WTC11 (cell line): ENCODE results near the gene TRPC4AP. TPM values are rescaled to one million over a fixed set of nuclear protein-coding genes. Genes with fewer than 3 reads are reported as not detected.

Experiments used
- ATAC-seq: fragments of 200-7000 bp; cut with Tn5 transposase; 2 replicates; pipeline ENCODE4 v1.10.0; 2021; ENCODE audit warnings: mild to moderate bottlenecking, moderate library complexity
- CTCF ChIA-PET: fragments of 300-600 bp; sonication (Branson Sonifier 250); formaldehyde crosslinking; loops from one replicate; lab custom pipeline; 2021; ENCODE audit warnings: antibody characterized with exemption; lab: Charles Lee
- POLR2A ChIA-PET: fragments of 350-600 bp; sonication (Branson Sonifier 250); formaldehyde crosslinking; loops from one replicate; lab custom pipeline; 2021; ENCODE audit warnings: antibody characterized with exemption; lab: Charles Lee
- DNase-seq: peaks from one replicate; pipeline ENCODE4 v3.0.0; 2021; ENCODE audit warnings: low spot score
- H3K27ac Mint-ChIP-seq: 2 replicates; pipeline ENCODE4 v1.8.0; 2021; ENCODE audit warnings: mixed read lengths
- H3K27me3 Mint-ChIP-seq: 2 replicates; pipeline ENCODE4 v1.8.0; 2021; ENCODE audit warnings: low read depth, mild to moderate bottlenecking, moderate library complexity, mixed read lengths
- H3K36me3 Mint-ChIP-seq: 2 replicates; pipeline ENCODE4 v1.8.0; 2021; ENCODE audit warnings: mixed read lengths
- H3K4me1 Mint-ChIP-seq: 2 replicates; pipeline ENCODE4 v1.8.0; 2022; ENCODE audit warnings: mixed read lengths
- H3K4me3 Mint-ChIP-seq: 2 replicates; pipeline ENCODE4 v1.8.0; 2021; ENCODE audit warnings: mild to moderate bottlenecking, moderate library complexity, mixed read lengths
- H3K9me3 Mint-ChIP-seq: 2 replicates; pipeline ENCODE4 v1.8.0; 2021; ENCODE audit warnings: mixed read lengths
- ATF1 ChIP-seq: sonication (generic); formaldehyde crosslinking; IDR thresholded peaks from 2 replicates; pipeline ENCODE4 v1.8.1; 2023; ENCODE audit warnings: mild to moderate bottlenecking, moderate library complexity, missing genetic modification reagents
- CREM ChIP-seq: sonication (generic); formaldehyde crosslinking; IDR thresholded peaks from 2 replicates; pipeline ENCODE4 v1.8.1; 2022; ENCODE audit warnings: mild to moderate bottlenecking, missing genetic modification reagents, moderate library complexity
- ELF4 ChIP-seq: sonication (generic); formaldehyde crosslinking; IDR thresholded peaks from 2 replicates; pipeline ENCODE4 v1.8.1; 2022; ENCODE audit warnings: low read depth, mild to moderate bottlenecking, moderate library complexity, missing genetic modification reagents
- FOXJ3 ChIP-seq: sonication (generic); formaldehyde crosslinking; IDR thresholded peaks from 2 replicates; pipeline ENCODE4 v1.9.0; 2021; ENCODE audit warnings: missing genetic modification reagents, mild to moderate bottlenecking, borderline replicate concordance
- FOXK1 ChIP-seq: sonication (generic); formaldehyde crosslinking; IDR thresholded peaks from 2 replicates; pipeline ENCODE4 v1.8.0; 2022; ENCODE audit warnings: mild to moderate bottlenecking, moderate library complexity, missing genetic modification reagents
- GTF2I ChIP-seq: fragments of 250-450 bp; sonication (Bioruptor Pico); conservative IDR thresholded peaks from 2 replicates; pipeline ENCODE4 v1.4.0; 2021; ENCODE audit warnings: mild to moderate bottlenecking
- NFATC4 ChIP-seq: fragments of 250-450 bp; sonication (Bioruptor Pico); IDR thresholded peaks from 2 replicates; pipeline ENCODE4 v1.9.0; 2021; ENCODE audit warnings: mild to moderate bottlenecking
- NR2C2 ChIP-seq: sonication (generic); formaldehyde crosslinking; IDR thresholded peaks from 2 replicates; pipeline ENCODE4 v1.8.0; 2022; ENCODE audit warnings: mild to moderate bottlenecking, missing genetic modification reagents
- TEAD4 ChIP-seq: sonication (generic); formaldehyde crosslinking; IDR thresholded peaks from 2 replicates; pipeline ENCODE4 v1.8.0; 2022; ENCODE audit warnings: mild to moderate bottlenecking, missing genetic modification reagents
- ZMAT4 ChIP-seq: fragments of 250-450 bp; sonication (Bioruptor Pico); IDR thresholded peaks from 2 replicates; pipeline ENCODE4 v1.9.0; 2021; ENCODE audit warnings: mild to moderate bottlenecking
- ZNF232 ChIP-seq: sonication (generic); formaldehyde crosslinking; IDR thresholded peaks from 2 replicates; pipeline ENCODE4 v1.8.0; 2022; ENCODE audit warnings: mild to moderate bottlenecking, missing genetic modification reagents
- ZNF317 ChIP-seq: sonication (generic); formaldehyde crosslinking; IDR thresholded peaks from 2 replicates; pipeline ENCODE4 v1.8.1; 2023; ENCODE audit warnings: low read depth, mild to moderate bottlenecking, moderate library complexity, missing genetic modification reagents, borderline replicate concordance
- ZNF396 ChIP-seq: fragments of 250-450 bp; sonication (Bioruptor Pico); IDR thresholded peaks from 2 replicates; pipeline ENCODE4 v1.8.0; 2021; ENCODE audit warnings: mild to moderate bottlenecking, moderate library complexity, borderline replicate concordance
- ZNF671 ChIP-seq: fragments of 250-450 bp; sonication (Bioruptor Pico); IDR thresholded peaks from 2 replicates; pipeline ENCODE4 v1.8.0; 2021; ENCODE audit warnings: mild to moderate bottlenecking
- ZSCAN18 ChIP-seq: fragments of 250-450 bp; sonication (Bioruptor Pico); IDR thresholded peaks from 2 replicates; pipeline ENCODE4 v2.1.2; 2022; ENCODE audit warnings: mild to moderate bottlenecking, moderate library complexity
- total RNA-seq: library from RNA; stranded (reverse); gene quantifications from 3 replicates; pipeline ENCODE4 v1.2.3, GENCODE V29; 2021
- TF ChIP-seq, protein P1 (sequence below): fragments of 250-450 bp; sonication (Bioruptor Pico); IDR thresholded peaks from 2 replicates; pipeline ENCODE4 v1.9.0; 2021; ENCODE audit warnings: mild to moderate bottlenecking, borderline replicate concordance
- TF ChIP-seq, protein P2 (sequence below): fragments of 200-600 bp; IDR thresholded peaks from 2 replicates; pipeline ENCODE4 v1.8.0; 2022; ENCODE audit warnings: antibody characterized with exemption
- TF ChIP-seq, protein P3 (sequence below): sonication (generic); formaldehyde crosslinking; IDR thresholded peaks from 2 replicates; pipeline ENCODE4 v1.8.0; 2023; ENCODE audit warnings: missing genetic modification reagents
- TF ChIP-seq, protein P4 (sequence below): sonication (generic); formaldehyde crosslinking; IDR thresholded peaks from 2 replicates; pipeline ENCODE4 v1.8.0; 2023; ENCODE audit warnings: mild to moderate bottlenecking, missing genetic modification reagents
- TF ChIP-seq, protein P5 (sequence below): sonication (generic); formaldehyde crosslinking; conservative IDR thresholded peaks from 2 replicates; pipeline ENCODE4 v1.8.1; 2022; ENCODE audit warnings: mild to moderate bottlenecking, missing genetic modification reagents

Gene TRPC4AP
- total RNA-seq, 1 experiment from 2014 or later = 73.8 TPM

- ChIA-PET CTCF (interaction anchor here (1.0 to 3.3 kb wide), 2 partner anchors 30 to 192 kb away, joined by 4 to 19 read pairs; no protein-coding TSS in a partner anchor), POLR2A (no interaction called here)
- Mint-ChIP-seq H3K4me1 (peaks cover 23% of the 10 kb centered on the region), H3K27ac (peak overlapping the region; percentile 35; the same call in 1 of the 2 replicates), H3K27me3 (no peaks in the 10 kb centered on the region), H3K9me3 (no peaks in the 10 kb centered on the region), H3K36me3 (peaks cover 6% of the 10 kb centered on the region; the same call in 1 of the 2 replicates), H3K4me3 (no peak overlapping the region)
- TF ChIP-seq, protein P1, sequence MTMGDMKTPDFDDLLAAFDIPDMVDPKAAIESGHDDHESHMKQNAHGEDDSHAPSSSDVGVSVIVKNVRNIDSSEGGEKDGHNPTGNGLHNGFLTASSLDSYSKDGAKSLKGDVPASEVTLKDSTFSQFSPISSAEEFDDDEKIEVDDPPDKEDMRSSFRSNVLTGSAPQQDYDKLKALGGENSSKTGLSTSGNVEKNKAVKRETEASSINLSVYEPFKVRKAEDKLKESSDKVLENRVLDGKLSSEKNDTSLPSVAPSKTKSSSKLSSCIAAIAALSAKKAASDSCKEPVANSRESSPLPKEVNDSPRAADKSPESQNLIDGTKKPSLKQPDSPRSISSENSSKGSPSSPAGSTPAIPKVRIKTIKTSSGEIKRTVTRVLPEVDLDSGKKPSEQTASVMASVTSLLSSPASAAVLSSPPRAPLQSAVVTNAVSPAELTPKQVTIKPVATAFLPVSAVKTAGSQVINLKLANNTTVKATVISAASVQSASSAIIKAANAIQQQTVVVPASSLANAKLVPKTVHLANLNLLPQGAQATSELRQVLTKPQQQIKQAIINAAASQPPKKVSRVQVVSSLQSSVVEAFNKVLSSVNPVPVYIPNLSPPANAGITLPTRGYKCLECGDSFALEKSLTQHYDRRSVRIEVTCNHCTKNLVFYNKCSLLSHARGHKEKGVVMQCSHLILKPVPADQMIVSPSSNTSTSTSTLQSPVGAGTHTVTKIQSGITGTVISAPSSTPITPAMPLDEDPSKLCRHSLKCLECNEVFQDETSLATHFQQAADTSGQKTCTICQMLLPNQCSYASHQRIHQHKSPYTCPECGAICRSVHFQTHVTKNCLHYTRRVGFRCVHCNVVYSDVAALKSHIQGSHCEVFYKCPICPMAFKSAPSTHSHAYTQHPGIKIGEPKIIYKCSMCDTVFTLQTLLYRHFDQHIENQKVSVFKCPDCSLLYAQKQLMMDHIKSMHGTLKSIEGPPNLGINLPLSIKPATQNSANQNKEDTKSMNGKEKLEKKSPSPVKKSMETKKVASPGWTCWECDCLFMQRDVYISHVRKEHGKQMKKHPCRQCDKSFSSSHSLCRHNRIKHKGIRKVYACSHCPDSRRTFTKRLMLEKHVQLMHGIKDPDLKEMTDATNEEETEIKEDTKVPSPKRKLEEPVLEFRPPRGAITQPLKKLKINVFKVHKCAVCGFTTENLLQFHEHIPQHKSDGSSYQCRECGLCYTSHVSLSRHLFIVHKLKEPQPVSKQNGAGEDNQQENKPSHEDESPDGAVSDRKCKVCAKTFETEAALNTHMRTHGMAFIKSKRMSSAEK (CRISPR knock-in tag) = no peak
- TF ChIP-seq, protein P2, sequence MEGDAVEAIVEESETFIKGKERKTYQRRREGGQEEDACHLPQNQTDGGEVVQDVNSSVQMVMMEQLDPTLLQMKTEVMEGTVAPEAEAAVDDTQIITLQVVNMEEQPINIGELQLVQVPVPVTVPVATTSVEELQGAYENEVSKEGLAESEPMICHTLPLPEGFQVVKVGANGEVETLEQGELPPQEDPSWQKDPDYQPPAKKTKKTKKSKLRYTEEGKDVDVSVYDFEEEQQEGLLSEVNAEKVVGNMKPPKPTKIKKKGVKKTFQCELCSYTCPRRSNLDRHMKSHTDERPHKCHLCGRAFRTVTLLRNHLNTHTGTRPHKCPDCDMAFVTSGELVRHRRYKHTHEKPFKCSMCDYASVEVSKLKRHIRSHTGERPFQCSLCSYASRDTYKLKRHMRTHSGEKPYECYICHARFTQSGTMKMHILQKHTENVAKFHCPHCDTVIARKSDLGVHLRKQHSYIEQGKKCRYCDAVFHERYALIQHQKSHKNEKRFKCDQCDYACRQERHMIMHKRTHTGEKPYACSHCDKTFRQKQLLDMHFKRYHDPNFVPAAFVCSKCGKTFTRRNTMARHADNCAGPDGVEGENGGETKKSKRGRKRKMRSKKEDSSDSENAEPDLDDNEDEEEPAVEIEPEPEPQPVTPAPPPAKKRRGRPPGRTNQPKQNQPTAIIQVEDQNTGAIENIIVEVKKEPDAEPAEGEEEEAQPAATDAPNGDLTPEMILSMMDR = no peak
- TF ChIP-seq, protein P3, sequence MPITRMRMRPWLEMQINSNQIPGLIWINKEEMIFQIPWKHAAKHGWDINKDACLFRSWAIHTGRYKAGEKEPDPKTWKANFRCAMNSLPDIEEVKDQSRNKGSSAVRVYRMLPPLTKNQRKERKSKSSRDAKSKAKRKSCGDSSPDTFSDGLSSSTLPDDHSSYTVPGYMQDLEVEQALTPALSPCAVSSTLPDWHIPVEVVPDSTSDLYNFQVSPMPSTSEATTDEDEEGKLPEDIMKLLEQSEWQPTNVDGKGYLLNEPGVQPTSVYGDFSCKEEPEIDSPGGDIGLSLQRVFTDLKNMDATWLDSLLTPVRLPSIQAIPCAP (CRISPR knock-in tag) = no peak
- TF ChIP-seq ZNF396 (CRISPR knock-in tag) = no peak
- TF ChIP-seq FOXK1 (CRISPR knock-in tag) = no peak
- no peak for TF ChIP-seq ELF4
- TF ChIP-seq, protein P4, sequence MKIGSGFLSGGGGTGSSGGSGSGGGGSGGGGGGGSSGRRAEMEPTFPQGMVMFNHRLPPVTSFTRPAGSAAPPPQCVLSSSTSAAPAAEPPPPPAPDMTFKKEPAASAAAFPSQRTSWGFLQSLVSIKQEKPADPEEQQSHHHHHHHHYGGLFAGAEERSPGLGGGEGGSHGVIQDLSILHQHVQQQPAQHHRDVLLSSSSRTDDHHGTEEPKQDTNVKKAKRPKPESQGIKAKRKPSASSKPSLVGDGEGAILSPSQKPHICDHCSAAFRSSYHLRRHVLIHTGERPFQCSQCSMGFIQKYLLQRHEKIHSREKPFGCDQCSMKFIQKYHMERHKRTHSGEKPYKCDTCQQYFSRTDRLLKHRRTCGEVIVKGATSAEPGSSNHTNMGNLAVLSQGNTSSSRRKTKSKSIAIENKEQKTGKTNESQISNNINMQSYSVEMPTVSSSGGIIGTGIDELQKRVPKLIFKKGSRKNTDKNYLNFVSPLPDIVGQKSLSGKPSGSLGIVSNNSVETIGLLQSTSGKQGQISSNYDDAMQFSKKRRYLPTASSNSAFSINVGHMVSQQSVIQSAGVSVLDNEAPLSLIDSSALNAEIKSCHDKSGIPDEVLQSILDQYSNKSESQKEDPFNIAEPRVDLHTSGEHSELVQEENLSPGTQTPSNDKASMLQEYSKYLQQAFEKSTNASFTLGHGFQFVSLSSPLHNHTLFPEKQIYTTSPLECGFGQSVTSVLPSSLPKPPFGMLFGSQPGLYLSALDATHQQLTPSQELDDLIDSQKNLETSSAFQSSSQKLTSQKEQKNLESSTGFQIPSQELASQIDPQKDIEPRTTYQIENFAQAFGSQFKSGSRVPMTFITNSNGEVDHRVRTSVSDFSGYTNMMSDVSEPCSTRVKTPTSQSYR (CRISPR knock-in tag) = no peak
- no peak for TF ChIP-seq TEAD4
- no peak for TF ChIP-seq FOXJ3 (CRISPR knock-in tag)
- TF ChIP-seq GTF2I (CRISPR knock-in tag) = no peak
- TF ChIP-seq ZNF232 (CRISPR knock-in tag) = no peak
- TF ChIP-seq ZNF317 = no peak
- TF ChIP-seq ZSCAN18 (CRISPR knock-in tag) = no peak
- TF ChIP-seq, protein P5, sequence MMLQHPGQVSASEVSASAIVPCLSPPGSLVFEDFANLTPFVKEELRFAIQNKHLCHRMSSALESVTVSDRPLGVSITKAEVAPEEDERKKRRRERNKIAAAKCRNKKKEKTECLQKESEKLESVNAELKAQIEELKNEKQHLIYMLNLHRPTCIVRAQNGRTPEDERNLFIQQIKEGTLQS = no peak
- no peak for TF ChIP-seq NFATC4 (CRISPR knock-in tag)
- TF ChIP-seq ZNF671 = no peak
- TF ChIP-seq NR2C2 (CRISPR knock-in tag) = no peak
- no peak for TF ChIP-seq ZMAT4
- TF ChIP-seq ATF1 (CRISPR knock-in tag) = no peak
- TF ChIP-seq CREM (CRISPR knock-in tag) = no peak
- ATAC-seq (no peak), DNase-seq (no peak)
Observed at GRCh38 chr20:35066194-35066593, 26.4 kb downstream of the TRPC4AP start.
